Spleen (tissue), 7 donors: ENCODE data around the gene MRPL51.
"Not testable (repeated sequence)": the region's sequence is repeated elsewhere in the genome, so short reads cannot be mapped to it uniquely, and the experiment has no call there.

Experiments
- CTCF ChIP-seq, 11 experiments: fragments of 200-600 bp in 7 of 11; fragments of 450-650 bp in 4 of 11; sonication (generic) in 4 of 11; IDR thresholded peaks in 8 of 11; conservative IDR thresholded peaks in 3 of 11; 1 replicate in 7 of 11; 2 replicates in 4 of 11; pipeline versions ENCODE4 v1.4.0 to v1.8.0; 2016 to 2021; ENCODE audit warnings: antibody characterized with exemption in 11 of 11, inconsistent platforms in 4 of 11, mild to moderate bottlenecking in 1 of 11
- POLR2A ChIP-seq, 3 donors: fragments of 450-650 bp; IDR thresholded peaks; one replicate each; pipeline ENCODE4 v1.5.1; 2017; ENCODE audit warnings: antibody characterized with exemption in 3 of 3, mild to moderate bottlenecking in 1 of 3
- POLR2AphosphoS5 ChIP-seq, 3 donors: sonication (generic); formaldehyde crosslinking; IDR thresholded peaks; one replicate each; pipeline ENCODE4 v1.5.1; 2017; ENCODE audit warnings: antibody characterized with exemption in 3 of 3
- donor health status: DM: no; HTN: no; CAD: no; lungs with moderate emphysema.
- donor health status: DM: no; HTN: no; CAD: no.
- donor health status: DM: no; HTN: no; CAD: no.

GRCh38 chr12:6467571-6468282 is 25.3 kb downstream of the MRPL51 start:
- TF ChIP-seq POLR2A (IDR thresholded peaks at IDR 0.05); CTCF (IDR thresholded peaks at IDR 0.05 in 8 of 11, conservative IDR thresholded peaks at IDR 0.05 in 3 of 11); POLR2AphosphoS5 (IDR thresholded peaks at IDR 0.05): not testable (repeated sequence)
